BJ (cell line): Measurements from ENCODE around the gene CRTC1. TPM values are rescaled to one million over a fixed set of nuclear protein-coding genes. Genes with fewer than 3 reads are reported as not detected.
A peak's percentile ranks its signal among the peaks of the same experiment; 100 is the strongest.
"Not testable (repeated sequence)": the region's sequence is repeated elsewhere in the genome, so short reads cannot be mapped to it uniquely, and the experiment has no call there.

Experiments used
- CTCF ChIA-PET: fragments of 350-600 bp; formaldehyde crosslinking; extraction: SDS; loops from one replicate; lab custom pipeline; 2021; ENCODE audit warnings: antibody characterized with exemption, inconsistent platforms; lab: Yijun Ruan, JAX
- POLR2A ChIA-PET: fragments of 300-600 bp; sonication (Branson Sonifier 250); formaldehyde crosslinking; extraction: SDS; loops from one replicate; lab custom pipeline; 2021; ENCODE audit warnings: antibody characterized with exemption; lab: Charles Lee
- DNase-seq: peaks from one replicate; pipeline ENCODE4 v3.0.0-alpha.2; 2011; ENCODE audit warnings: low read depth
- H3K27me3 ChIP-seq: 2 replicates; pipeline ENCODE4 v1.6.0; 2011; ENCODE audit warnings: low read length; ENCODE audit not compliant: control insufficient read depth, insufficient read depth
- H3K36me3 ChIP-seq: 2 replicates; pipeline ENCODE4 v1.5.1; 2011; ENCODE audit warnings: low read length; ENCODE audit not compliant: control insufficient read depth, insufficient read depth
- H3K4me3 ChIP-seq: 2 replicates; pipeline ENCODE4 v1.5.1; 2011; ENCODE audit warnings: low read depth, mild to moderate bottlenecking, control low read depth, low read length
- CTCF ChIP-seq: IDR thresholded peaks from 2 replicates; pipeline ENCODE4 v1.5.1; 2011; ENCODE audit warnings: low read depth, mild to moderate bottlenecking, control low read depth, inconsistent platforms, low read length, moderate library complexity; ENCODE audit not compliant: insufficient read depth
- polyA plus RNA-seq: library from polyadenylated mRNA; depleted of rRNA; stranded (reverse); fragments of >200 nt; gene quantifications from 2 replicates; pipeline ENCODE4 v1.2.3, GENCODE V29; 2011

Gene CRTC1
- polyA plus RNA-seq, 1 experiment = 1.5 TPM

DNA sequence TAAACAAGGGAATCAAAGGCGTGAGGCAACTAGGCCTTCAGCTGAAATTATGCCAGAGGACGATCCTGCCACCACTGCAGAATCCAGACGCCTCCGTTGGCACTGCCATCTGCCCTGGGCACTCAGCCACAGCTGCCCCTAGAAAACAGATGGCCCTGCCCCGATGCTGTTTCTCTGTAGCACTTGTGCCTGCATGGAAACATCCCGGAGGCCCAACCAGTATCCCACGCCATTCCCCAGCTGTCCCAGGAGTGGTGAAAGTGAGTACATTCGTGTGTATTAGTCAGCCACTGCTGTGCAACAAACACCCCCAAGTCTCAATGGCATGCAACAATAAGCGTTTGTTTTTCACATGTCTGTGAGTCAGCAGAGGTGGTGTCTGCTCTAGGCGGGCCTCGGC is 8.9 kb upstream of the CRTC1 start:
- H3K36me3 ChIP-seq = no peaks in the 10 kb centered on the region
- ChIA-PET CTCF (interaction anchor here (0.8 to 3.1 kb wide), 3 partner anchors 86 to 224 kb away, joined by 3 to 15 read pairs (median 3); partner anchors contain the start of gene REX1BD), POLR2A (no interaction called here)
- no peaks in the 10 kb centered on the region for H3K27me3 ChIP-seq
- TF ChIP-seq CTCF = no peak
- DNase-seq = no peak
- H3K4me3 ChIP-seq = no peak overlapping the region

DNA sequence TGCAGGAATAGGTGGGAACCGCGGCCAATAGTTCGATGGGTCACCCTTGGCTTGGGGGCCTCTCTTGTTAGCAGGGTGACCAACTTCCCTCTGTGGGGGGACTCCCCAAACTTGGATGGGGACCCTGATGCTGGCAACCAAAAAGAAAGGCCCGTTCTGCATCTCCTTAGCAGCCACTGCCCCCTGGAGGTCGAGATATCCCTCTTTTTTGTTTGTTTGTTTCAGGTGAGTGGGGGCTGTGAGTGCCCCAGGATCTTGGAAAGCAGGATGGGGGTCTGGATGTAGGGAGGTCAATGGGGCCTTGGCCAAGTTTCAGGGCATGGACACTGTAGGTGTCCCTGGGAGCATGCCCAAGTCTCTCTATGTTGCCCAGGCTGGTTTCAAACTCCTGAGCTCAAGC is 7.7 kb upstream of the CRTC1 start:
- no peak overlapping the region for H3K4me3 ChIP-seq
- ChIA-PET POLR2A (no interaction called here), CTCF (interaction anchor here (0.5 to 3.1 kb wide), 15 partner anchors 8 to 325 kb away, joined by 3 to 17 read pairs (median 3); partner anchors contain the start of gene REX1BD)
- no peak for DNase-seq
- TF ChIP-seq CTCF = peak; percentile 51
- H3K27me3 ChIP-seq = no peaks in the 10 kb centered on the region
- no peaks in the 10 kb centered on the region for H3K36me3 ChIP-seq

GRCh38 chr19:18676692-18677091 is 6.8 kb upstream of the CRTC1 start:
- no peak for DNase-seq
- no peaks in the 10 kb centered on the region for H3K36me3 ChIP-seq
- CTCF ChIA-PET = interaction anchor here (0.7 to 3.1 kb wide), 11 partner anchors 9 to 225 kb away, joined by 3 to 17 read pairs (median 3); partner anchors contain the start of gene REX1BD
- no peak overlapping the region for H3K4me3 ChIP-seq
- H3K27me3 ChIP-seq = no peaks in the 10 kb centered on the region
- TF ChIP-seq CTCF = no peak
- POLR2A ChIA-PET = no interaction called here

- POLR2A ChIA-PET = no interaction called here
- TF ChIP-seq CTCF = no peak
- H3K27me3 ChIP-seq = no peaks in the 10 kb centered on the region
- H3K4me3 ChIP-seq = no peak overlapping the region
- no peak for DNase-seq
- CTCF ChIA-PET = interaction anchor here (1.1 to 3.1 kb wide), 5 partner anchors 50 to 225 kb away, joined by 3 to 17 read pairs (median 11); partner anchors contain the start of gene REX1BD
- no peaks in the 10 kb centered on the region for H3K36me3 ChIP-seq
Observed at GRCh38 chr19:18677156-18677555, 6.3 kb upstream of the CRTC1 start.

DNA sequence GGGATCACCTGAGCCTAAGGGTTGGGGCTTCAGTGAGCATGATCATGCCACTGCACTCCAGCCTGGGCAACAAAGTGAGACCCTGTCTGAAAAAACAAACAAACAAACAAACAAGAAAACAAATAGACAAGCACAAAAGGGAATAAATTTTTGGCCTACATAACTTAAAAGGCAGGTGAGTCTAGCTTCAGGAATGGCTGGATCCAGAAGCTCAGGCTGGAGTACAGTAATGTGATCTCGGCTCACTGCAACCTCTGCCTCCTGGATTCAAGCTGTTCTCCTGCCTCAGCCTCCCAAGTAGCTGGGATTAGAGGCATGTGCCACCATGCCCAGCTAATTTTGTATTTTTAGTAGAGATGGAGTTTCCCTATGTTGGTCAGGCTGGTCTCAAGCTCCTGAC is 3.3 kb upstream of the CRTC1 start:
- POLR2A ChIA-PET, H3K4me3 ChIP-seq, H3K36me3 ChIP-seq, H3K27me3 ChIP-seq, DNase-seq: not testable (repeated sequence)
- CTCF ChIA-PET = interaction anchor here (1.9 to 2.7 kb wide), 2 partner anchors 92 to 167 kb away, joined by 4 to 9 read pairs; partner anchors contain the start of gene REX1BD

DNA sequence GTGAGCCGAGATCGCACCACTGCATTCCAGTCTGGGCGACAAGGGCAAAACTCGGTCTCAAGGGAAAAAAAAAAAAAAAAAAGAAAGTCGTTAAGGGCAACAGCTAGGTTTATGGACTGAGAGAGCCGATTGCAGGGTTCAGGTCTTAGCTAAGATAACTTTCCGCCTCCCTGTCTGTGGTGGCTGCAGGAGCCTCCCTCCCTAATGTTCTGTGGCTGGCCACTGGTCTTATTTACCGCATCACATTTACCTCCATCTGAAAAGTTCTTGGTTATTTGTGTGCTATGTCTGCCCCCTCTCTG is 722 bp upstream of the CRTC1 start:
- no peaks in the 10 kb centered on the region for H3K27me3 ChIP-seq
- H3K4me3 ChIP-seq = no peak overlapping the region
- CTCF ChIA-PET = interaction anchor here (0.9 to 1.9 kb wide), 3 partner anchors 10 to 166 kb away, joined by 3 to 5 read pairs (median 3); no protein-coding TSS in a partner anchor
- POLR2A ChIA-PET = no interaction called here
- TF ChIP-seq CTCF = no peak
- no peaks in the 10 kb centered on the region for H3K36me3 ChIP-seq
- no peak for DNase-seq
